HG03442 (cell line): ENCODE data around the gene RASSF1.

Source experiments
- ATAC-seq: cut with Tn5 transposase; IDR thresholded peaks from one replicate; pipeline ENCODE4 v1.9.1; 2021; ENCODE audit warnings: mild to moderate bottlenecking, moderate library complexity; ENCODE audit not compliant: unreplicated experiment

Gene RASSF1

GRCh38 chr3:50369012-50369670, 28.5 kb upstream of the RASSF1 start:
- ATAC-seq = no peak

DNA sequence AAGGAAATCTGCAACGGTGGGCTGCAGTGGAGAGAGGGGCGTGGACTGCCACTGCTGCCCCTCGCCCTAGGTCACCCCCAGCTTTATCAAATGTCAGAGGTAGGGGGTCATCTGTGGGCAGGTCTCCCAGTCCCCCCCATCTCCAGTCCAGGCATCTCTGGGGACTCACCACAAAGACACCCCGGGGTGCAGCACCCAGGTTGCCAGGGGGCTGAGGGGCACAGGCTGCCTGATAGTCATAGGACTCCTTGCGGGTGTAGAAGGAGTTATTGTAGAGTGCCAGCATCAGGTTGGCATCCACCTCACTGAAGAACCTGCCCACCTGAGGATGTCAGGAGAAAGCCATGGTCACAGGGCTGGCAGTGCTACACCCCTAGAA, 25.2 kb upstream of the RASSF1 start:
- no peak for ATAC-seq

GRCh38 chr3:50365080-50365841, 24.6 kb upstream of the RASSF1 start:
- peak; percentile 80 for ATAC-seq

DNA sequence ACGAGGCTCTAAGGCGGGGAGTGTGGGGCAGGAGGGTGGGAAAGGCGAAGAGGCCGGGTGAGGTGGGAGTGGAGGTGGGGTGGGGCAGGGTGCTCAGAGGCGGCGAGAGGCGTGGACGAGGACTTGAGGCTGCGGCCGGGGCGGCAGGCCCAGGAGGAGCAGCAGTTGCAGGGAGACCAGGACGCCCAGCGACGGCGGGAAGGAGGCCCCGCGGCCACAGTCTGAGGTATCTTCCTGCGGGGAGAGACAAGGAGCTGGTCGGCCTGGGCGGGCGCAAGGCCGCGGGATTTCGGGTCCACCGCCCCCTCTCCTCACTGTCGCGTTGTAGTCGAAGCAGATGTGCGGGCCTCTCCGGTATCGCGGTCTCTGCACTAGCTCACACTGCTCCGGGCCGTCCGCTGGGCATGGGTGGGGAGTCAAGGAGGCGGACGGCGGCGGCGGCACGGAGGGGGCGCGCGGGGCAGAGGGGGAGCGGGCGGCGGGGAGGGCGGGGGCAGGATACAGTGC, 24.0 kb upstream of the RASSF1 start:
- ATAC-seq = peak; percentile 4

- peak; percentile 6 for ATAC-seq
Observed at GRCh38 chr3:50359760-50360110, 19.1 kb upstream of the RASSF1 start.

- peak; percentile 98 for ATAC-seq
Observed at GRCh38 chr3:50358911-50359759, 18.5 kb upstream of the RASSF1 start, which contains the start of gene TMEM115. Gene TMEM115 (minus strand): TSS chr3:50359521. CDS start chr3:50359063, 458 bp downstream.

GRCh38 chr3:50358355-50358910, 17.8 kb upstream of the RASSF1 start:
- ATAC-seq = no peak

- ATAC-seq = no peak
Observed at GRCh38 chr3:50357481-50357880, 16.8 kb upstream of the RASSF1 start.

DNA sequence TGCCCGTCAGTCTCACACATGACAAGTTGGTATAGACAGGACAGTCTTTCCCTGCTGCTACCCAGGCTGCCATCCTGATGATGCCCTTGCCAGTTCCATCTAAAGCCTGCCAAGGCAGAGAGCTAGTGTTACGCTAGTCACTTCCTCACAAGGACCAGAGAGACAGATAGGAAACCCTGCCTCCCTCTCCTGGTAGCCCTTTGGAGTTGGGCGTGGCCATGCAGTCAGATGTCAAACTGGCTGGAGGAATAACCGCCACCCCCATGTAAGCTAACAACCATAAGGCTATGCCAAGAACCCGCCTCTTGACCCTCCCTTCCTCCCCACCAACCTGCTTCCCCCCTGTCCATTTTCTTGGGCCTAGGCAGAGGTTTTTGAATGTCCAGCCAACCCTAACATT, 15.9 kb upstream of the RASSF1 start:
- no peak for ATAC-seq

GRCh38 chr3:50355829-50356552, 15.4 kb upstream of the RASSF1 start:
- ATAC-seq = no peak

GRCh38 chr3:50354850-50355249, 14.2 kb upstream of the RASSF1 start:
- no peak for ATAC-seq

- no peak for ATAC-seq
Observed at GRCh38 chr3:50354186-50354764, 13.6 kb upstream of the RASSF1 start.

GRCh38 chr3:50353245-50354004, 12.8 kb upstream of the RASSF1 start:
- no peak for ATAC-seq

DNA sequence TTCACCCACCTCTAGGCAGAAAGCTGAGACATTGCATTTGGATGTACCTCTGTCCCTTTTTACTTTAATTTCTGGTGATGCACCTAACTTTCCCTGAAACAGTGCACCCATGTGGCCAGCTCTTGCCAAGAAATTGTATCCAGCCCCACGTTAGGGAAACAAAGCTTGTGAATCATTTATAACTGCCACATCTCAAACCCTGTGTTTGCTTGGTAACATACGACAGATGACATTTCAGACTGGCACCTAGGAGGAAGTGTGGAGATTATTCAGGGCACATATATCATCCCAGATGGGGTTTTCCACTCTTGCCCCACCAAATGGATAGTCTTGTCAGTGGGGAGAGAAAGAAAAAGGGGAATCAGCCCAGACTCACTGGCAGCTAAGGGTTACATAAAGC, 12.1 kb upstream of the RASSF1 start:
- ATAC-seq = no peak

GRCh38 chr3:50351323-50351697, 10.7 kb upstream of the RASSF1 start:
- ATAC-seq = no peak

DNA sequence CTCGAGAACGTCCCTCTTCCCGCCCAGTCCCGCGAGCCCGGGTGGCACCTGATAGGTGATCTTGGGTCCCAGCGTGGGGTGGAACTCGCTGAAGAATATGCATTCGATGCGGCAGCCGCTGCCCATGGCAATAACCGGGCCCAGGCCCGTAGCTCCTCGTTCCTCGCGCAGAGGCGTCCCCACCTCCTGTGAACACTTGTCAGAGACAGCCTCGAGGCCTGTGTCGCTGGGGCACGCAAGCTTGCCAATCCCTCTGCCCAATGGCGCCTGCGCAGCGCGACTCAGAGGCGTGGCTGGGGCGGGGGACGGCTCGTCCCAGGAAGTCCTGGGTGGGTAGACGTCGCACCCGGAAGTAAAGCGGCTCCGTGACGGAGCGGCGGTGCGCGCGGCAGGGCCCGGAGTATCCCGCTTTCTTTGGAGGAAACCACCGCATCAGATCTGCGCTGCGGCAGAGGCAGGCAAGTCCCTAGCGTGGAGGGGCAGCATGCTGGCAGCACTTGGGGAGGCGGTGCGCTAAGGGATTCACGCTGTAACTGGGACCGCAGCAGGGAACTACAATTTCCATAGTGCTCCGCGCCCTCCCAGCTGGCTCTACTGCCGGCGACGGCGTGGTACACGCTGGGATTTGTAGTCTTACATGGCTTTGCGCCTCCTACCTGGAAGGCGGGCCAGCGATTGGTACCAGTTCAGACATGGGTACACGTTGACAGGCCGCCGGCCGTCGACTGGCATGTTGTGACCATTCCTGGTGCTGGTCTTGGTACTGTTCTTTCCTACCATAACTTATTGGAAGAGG, 10.1 kb upstream of the RASSF1 start, which contains the start of the genes CYB561D2 and NPRL2:
CYB561D2 (plus strand) TSS at position 336 of the 796 bp plus-strand sequence. CDS start 572 bp downstream, outside the sequence.
NPRL2 (minus strand) TSS at position 249 of the 796 bp plus-strand sequence; CDS start at position 126, 123 bp downstream.
- ATAC-seq = peak; percentile 84

- ATAC-seq = no peak
Observed at GRCh38 chr3:50350213-50350526, 9.5 kb upstream of the RASSF1 start.

DNA sequence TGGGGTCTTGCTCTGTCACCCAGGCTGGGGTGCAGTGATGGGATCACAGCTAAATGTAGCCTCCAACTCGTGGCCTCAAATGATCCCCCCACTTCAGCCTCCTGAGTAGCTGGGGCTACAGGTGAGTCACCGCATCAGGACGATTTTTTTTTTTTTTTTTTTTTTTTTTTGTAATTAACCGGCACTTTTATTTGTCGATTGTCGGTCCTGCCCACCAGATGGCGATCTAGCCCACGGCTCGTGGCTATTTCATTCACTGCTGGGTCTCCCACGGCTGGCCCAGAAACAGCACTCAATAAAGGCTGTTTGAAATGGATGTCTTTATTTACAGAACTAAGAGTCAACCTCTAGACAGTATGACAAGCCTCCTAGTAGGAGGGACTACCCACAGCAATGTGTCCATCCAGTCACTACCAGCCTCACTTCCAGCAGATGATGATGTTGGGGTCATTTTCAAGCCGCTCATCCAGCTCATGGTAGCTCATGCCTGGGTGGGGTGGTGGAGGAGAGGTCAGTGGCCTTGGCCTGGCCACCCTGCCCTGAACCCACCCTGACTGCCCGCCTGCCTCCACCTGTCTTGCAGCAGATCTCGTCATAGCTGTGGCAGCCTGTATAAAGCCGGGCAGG, 6.7 kb upstream of the RASSF1 start:
- no peak for ATAC-seq
